Measurements from ENCODE around the gene C16orf89. TPM values are rescaled to one million over a fixed set of nuclear protein-coding genes. Genes with fewer than 3 reads are reported as not detected.
A peak's percentile ranks its signal among the peaks of the same experiment; 100 is the strongest.

The C16orf89 gene
- total RNA-seq, 2 experiments from 2014 or later, result not detected

DNA sequence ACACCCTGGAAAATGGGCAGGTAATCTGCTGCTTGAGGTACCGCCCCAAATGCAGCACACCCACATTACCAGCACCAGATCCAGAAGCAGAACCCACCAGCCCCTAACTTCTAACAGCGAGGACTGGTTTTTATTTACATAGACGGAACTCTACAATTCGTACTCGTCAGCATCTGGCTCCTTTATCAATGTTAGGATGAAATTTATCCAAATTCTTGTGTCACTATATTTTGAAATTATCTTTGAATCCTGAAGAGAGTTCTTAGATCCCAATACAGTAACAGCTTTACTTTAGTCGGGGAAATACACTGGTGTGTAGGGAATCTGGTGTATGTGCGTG is 5.6 kb upstream of the C16orf89 start:
- POLR2A ChIA-PET, result interaction anchor here (1.3 to 2.2 kb wide), 2 partner anchors 27 to 38 kb away, joined by 5 to 25 read pairs; partner anchors contain the start of gene NAGPA
- TF ChIP-seq, protein P1, sequence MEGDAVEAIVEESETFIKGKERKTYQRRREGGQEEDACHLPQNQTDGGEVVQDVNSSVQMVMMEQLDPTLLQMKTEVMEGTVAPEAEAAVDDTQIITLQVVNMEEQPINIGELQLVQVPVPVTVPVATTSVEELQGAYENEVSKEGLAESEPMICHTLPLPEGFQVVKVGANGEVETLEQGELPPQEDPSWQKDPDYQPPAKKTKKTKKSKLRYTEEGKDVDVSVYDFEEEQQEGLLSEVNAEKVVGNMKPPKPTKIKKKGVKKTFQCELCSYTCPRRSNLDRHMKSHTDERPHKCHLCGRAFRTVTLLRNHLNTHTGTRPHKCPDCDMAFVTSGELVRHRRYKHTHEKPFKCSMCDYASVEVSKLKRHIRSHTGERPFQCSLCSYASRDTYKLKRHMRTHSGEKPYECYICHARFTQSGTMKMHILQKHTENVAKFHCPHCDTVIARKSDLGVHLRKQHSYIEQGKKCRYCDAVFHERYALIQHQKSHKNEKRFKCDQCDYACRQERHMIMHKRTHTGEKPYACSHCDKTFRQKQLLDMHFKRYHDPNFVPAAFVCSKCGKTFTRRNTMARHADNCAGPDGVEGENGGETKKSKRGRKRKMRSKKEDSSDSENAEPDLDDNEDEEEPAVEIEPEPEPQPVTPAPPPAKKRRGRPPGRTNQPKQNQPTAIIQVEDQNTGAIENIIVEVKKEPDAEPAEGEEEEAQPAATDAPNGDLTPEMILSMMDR (IDR thresholded peaks at IDR 0.05), result no peak
- H3K36me3 Mint-ChIP-seq (ENCODE audit: low read depth), result peaks cover 30% of the 10 kb centered on the region
- peaks cover 35% of the 10 kb centered on the region for H3K4me1 Mint-ChIP-seq (ENCODE audit: low read depth)
- Histone ChIP-seq H3K4me3 (ENCODE audit: low read length) (peak overlapping the region; percentile 78), H3K27ac (ENCODE audit: low read depth in 1 of 2, low read length in 2 of 2) (peak overlapping the region; percentile 83 to 91), H3K27me3 (ENCODE audit: control insufficient read depth in 1 of 2, insufficient read depth in 2 of 2, low read length in 2 of 2) (no peaks in the 10 kb centered on the region), H3K9me3 (ENCODE audit: control insufficient read depth in 1 of 2, insufficient read depth in 1 of 2, low read length in 2 of 2) (no peaks in the 10 kb centered on the region), H3K36me3 (ENCODE audit: insufficient read depth, low read length) (peaks cover 21% of the 10 kb centered on the region), H3K4me1 (ENCODE audit: insufficient read depth, low read length) (peaks cover 24% of the 10 kb centered on the region)
- intact Hi-C loops (cut with DNase I, micrococcal nuclease), result loop anchor here in 1 of 2 experiments (1.0 to 10.0 kb wide), 4 partner anchors 38 to 337 kb away; partner anchors contain the start of genes ANKS3, DNAAF8, GLYR1 and NAGPA
- H3K9me3 Mint-ChIP-seq, result no peaks in the 10 kb centered on the region
- H3K4me3 Mint-ChIP-seq, result peak overlapping the region; percentile 97
- CTCF ChIA-PET, result interaction anchor here (1.2 to 2.7 kb wide), 2 partner anchors 20 to 22 kb away, joined by 3 to 10 read pairs; no protein-coding TSS in a partner anchor
- H3K27me3 Mint-ChIP-seq, result no peaks in the 10 kb centered on the region
- H3K27ac Mint-ChIP-seq, result peak overlapping the region; percentile 96
- no peak for ATAC-seq (ENCODE audit: poor library complexity)
- DNase-seq, result peak in 1 of 14 experiments; percentile 12

DNA sequence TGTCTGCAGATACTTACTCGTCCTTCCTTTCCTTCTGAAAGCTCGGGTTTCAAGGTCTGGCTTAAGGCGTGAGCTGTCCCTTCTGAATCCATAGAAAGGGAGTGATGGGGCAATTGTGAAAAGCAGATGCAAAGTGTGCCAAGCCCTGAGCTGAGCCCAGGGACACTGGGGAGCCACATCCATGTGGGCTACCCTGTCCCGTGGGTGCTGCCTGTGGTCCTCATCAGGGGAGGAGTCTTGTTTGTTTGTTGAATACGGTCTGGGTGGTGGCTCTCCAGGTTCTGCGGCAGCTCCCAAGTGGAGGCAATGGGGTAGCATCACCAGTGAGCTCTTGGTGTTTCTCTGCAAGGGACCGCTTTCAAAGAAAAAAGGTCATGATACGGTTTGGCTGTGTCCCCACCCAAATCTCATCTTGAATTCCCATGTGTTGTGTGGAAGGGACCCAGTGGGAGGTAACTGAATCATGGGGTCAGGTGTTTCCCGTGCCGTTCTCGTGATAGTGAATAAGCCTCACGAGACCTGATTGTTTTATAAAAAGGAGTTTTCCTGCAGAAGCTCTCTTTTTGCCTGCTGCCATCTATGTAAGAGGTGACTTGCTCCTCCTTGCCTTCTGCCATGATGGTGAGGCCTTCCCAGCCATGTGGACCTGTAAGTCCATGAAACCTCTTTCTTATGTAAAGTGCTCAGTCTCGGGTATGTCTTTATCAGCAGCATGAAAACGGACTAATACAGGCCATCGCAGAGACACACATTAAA is 4.9 kb upstream of the C16orf89 start:
- intact Hi-C loops (cut with DNase I, micrococcal nuclease), result loop anchor here in 1 of 2 experiments (1.0 to 10.0 kb wide), 4 partner anchors 37 to 336 kb away; partner anchors contain the start of genes ANKS3, DNAAF8, GLYR1 and NAGPA
- Mint-ChIP-seq H3K4me1 (ENCODE audit: low read depth) (peaks cover 35% of the 10 kb centered on the region), H3K27me3 (no peaks in the 10 kb centered on the region), H3K9me3 (no peaks in the 10 kb centered on the region), H3K4me3 (peak overlapping the region; percentile 97), H3K36me3 (ENCODE audit: low read depth) (peaks cover 23% of the 10 kb centered on the region), H3K27ac (peak overlapping the region; percentile 96)
- Histone ChIP-seq H3K27ac (ENCODE audit: low read depth in 1 of 2, low read length in 2 of 2) (peak overlapping the region; percentile 83 to 91), H3K27me3 (ENCODE audit: control insufficient read depth in 1 of 2, insufficient read depth in 2 of 2, low read length in 2 of 2) (no peaks in the 10 kb centered on the region), H3K4me3 (ENCODE audit: low read length) (no peak overlapping the region), H3K4me1 (ENCODE audit: insufficient read depth, low read length) (peaks cover 24% of the 10 kb centered on the region), H3K36me3 (ENCODE audit: insufficient read depth, low read length) (peaks cover 14% of the 10 kb centered on the region), H3K9me3 (ENCODE audit: control insufficient read depth in 1 of 2, insufficient read depth in 1 of 2, low read length in 2 of 2) (no peaks in the 10 kb centered on the region)
- ChIA-PET CTCF (interaction anchor here (2.7 kb wide), 1 partner anchor 21 kb away, joined by 10 read pairs; no protein-coding TSS in a partner anchor), POLR2A (interaction anchor here (1.2 to 2.2 kb wide), 2 partner anchors 28 to 37 kb away, joined by 4 to 25 read pairs; partner anchors contain the start of gene NAGPA)
- DNase-seq, result peak in 1 of 14 experiments; percentile 10
- TF ChIP-seq, protein P1 (IDR thresholded peaks at IDR 0.05), result no peak
- ATAC-seq (ENCODE audit: poor library complexity), result no peak

DNA sequence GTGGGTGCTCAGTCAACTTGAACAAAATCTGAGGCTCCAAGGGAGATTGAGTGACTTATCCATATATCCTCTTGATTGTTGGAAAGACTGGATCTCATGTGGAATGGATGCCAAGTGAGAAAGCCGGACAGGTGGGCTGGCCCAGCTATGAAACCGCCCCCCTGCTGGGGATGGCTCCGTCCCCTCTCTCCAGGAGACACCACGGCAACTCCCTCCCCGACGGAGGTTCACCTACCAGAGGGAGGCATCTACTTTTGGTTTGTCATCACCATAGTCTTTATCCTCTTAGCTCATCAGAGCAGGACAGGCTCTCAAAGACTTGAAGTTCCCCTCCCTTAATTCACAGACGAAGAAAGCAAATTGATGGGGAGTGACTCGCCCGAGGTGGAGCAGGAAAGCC is 4.1 kb upstream of the C16orf89 start:
- Mint-ChIP-seq H3K4me1 (ENCODE audit: low read depth) (peaks cover 35% of the 10 kb centered on the region), H3K36me3 (ENCODE audit: low read depth) (peaks cover 16% of the 10 kb centered on the region), H3K9me3 (no peaks in the 10 kb centered on the region), H3K27ac (peak overlapping the region; percentile 96), H3K27me3 (no peaks in the 10 kb centered on the region), H3K4me3 (no peak overlapping the region)
- Histone ChIP-seq H3K4me1 (ENCODE audit: insufficient read depth, low read length) (peaks cover 24% of the 10 kb centered on the region), H3K27me3 (ENCODE audit: control insufficient read depth in 1 of 2, insufficient read depth in 2 of 2, low read length in 2 of 2) (no peaks in the 10 kb centered on the region), H3K36me3 (ENCODE audit: insufficient read depth, low read length) (peaks cover 6% of the 10 kb centered on the region), H3K9me3 (ENCODE audit: control insufficient read depth in 1 of 2, insufficient read depth in 1 of 2, low read length in 2 of 2) (no peaks in the 10 kb centered on the region), H3K27ac (ENCODE audit: low read depth in 1 of 2, low read length in 2 of 2) (no peak overlapping the region), H3K4me3 (ENCODE audit: low read length) (no peak overlapping the region)
- ChIA-PET CTCF (no interaction called here), POLR2A (interaction anchor here (1.2 kb wide), 1 partner anchor 28 kb away, joined by 4 read pairs; no protein-coding TSS in a partner anchor)
- TF ChIP-seq, protein P1 (IDR thresholded peaks at IDR 0.05), result no peak
- ATAC-seq (ENCODE audit: poor library complexity) (no peak), DNase-seq (no peak)
- intact Hi-C loops (cut with DNase I, micrococcal nuclease), result loop anchor here in 1 of 2 experiments (5.0 to 10.0 kb wide), 3 partner anchors 113 to 335 kb away; partner anchors contain the start of genes ANKS3, DNAAF8, GLYR1 and SEC14L5
